Smooth muscle cell (in vitro differentiated cells): ENCODE measurements around the gene AGPS. TPM values are rescaled to one million over a fixed set of nuclear protein-coding genes. Genes with fewer than 3 reads are reported as not detected.

ENCODE experiments used
- DNase-seq: peaks from one replicate; lab custom pipeline; 2025; ENCODE audit not compliant: unreplicated experiment; lab: John Stamatoyannopoulos, UW
- H2AFZ ChIP-seq: fragments of 200-600 bp; sonication (generic); 2 replicates; pipeline ENCODE4 v1.6.0; 2016; ENCODE audit warnings: antibody characterized with exemption, low read depth, mild to moderate bottlenecking
- H3F3A ChIP-seq: fragments of 200-600 bp; sonication (generic); 2 replicates; pipeline ENCODE4 v1.6.0; 2017; ENCODE audit warnings: antibody characterized with exemption, low read depth
- H3K27ac ChIP-seq: fragments of 200-600 bp; sonication (generic); 2 replicates; pipeline ENCODE4 v1.5.1; 2016; ENCODE audit warnings: low read depth, mild to moderate bottlenecking
- H3K27me3 ChIP-seq: fragments of 200-600 bp; sonication (generic); 2 replicates; pipeline ENCODE4 v1.6.1; 2016; ENCODE audit warnings: low read depth, mild to moderate bottlenecking
- H3K36me3 ChIP-seq: fragments of 200-600 bp; sonication (generic); 2 replicates; pipeline ENCODE4 v1.5.1; 2016; ENCODE audit warnings: low read depth
- H3K4me1 ChIP-seq: fragments of 200-600 bp; sonication (generic); 2 replicates; pipeline ENCODE4 v1.5.1; 2016; ENCODE audit warnings: low read depth
- H3K4me2 ChIP-seq: fragments of 200-600 bp; sonication (generic); 2 replicates; pipeline ENCODE4 v1.6.0; 2016; ENCODE audit warnings: mild to moderate bottlenecking
- H3K4me3 ChIP-seq: fragments of 200-600 bp; sonication (generic); 2 replicates; pipeline ENCODE4 v1.5.1; 2016; ENCODE audit warnings: mild to moderate bottlenecking
- H3K79me2 ChIP-seq: fragments of 200-600 bp; sonication (generic); 2 replicates; pipeline ENCODE4 v1.6.0; 2016; ENCODE audit warnings: low read depth, mild to moderate bottlenecking
- H3K9ac ChIP-seq: fragments of 200-600 bp; sonication (generic); 2 replicates; pipeline ENCODE4 v1.6.0; 2016; ENCODE audit warnings: low read depth
- H3K9me3 ChIP-seq: fragments of 200-600 bp; sonication (generic); replicated peaks from 2 replicates; pipeline ENCODE4 v1.5.1; 2016; ENCODE audit warnings: low read depth
- H4K20me1 ChIP-seq: fragments of 200-600 bp; sonication (generic); 2 replicates; pipeline ENCODE4 v1.6.0; 2016; ENCODE audit warnings: low read depth
- CTCF ChIP-seq: fragments of 200-600 bp; sonication (generic); IDR thresholded peaks from 2 replicates; pipeline ENCODE4 v1.5.1; 2017; ENCODE audit warnings: borderline replicate concordance, mild to moderate bottlenecking, antibody characterized with exemption; ENCODE audit not compliant: insufficient read depth, poor library complexity, severe bottlenecking
- WGBS: methylation state at CpG from one replicate; pipeline ENCODE4 v1.1.7; 2016; ENCODE audit warnings: low lambda C conversion rate; 5-methylcytosine and 5-hydroxymethylcytosine counted together
- polyA plus RNA-seq: library from polyadenylated mRNA; unstranded; fragments of >200 nt; fragmentation: Nextera tagmentation; extraction: Ambion mirVana; gene quantifications from 2 replicates; pipeline ENCODE4 v1.2.1, GENCODE V29; 2016
- total RNA-seq: library from RNA; depleted of rRNA; stranded (reverse); fragments of >200 nt; gene quantifications from 2 replicates; pipeline ENCODE4 v1.2.3, GENCODE V29; 2014

The AGPS gene
- total and polyA plus RNA-seq, 2 experiments from 2014 or later, result 19.5 to 41.4 TPM

GRCh38 chr2:177433402-177433801 is 40.8 kb downstream of the AGPS start:
- DNase-seq, result no peak
- no peak for TF ChIP-seq CTCF
- H3K4me3 ChIP-seq, result no peak overlapping the region

GRCh38 chr2:177434475-177434874 is 41.9 kb downstream of the AGPS start:
- H3K27ac ChIP-seq, result no peak overlapping the region
- H3K27me3 ChIP-seq, result no peaks in the 10 kb centered on the region
- no peak for TF ChIP-seq CTCF
- H3F3A ChIP-seq, result no peaks in the 10 kb centered on the region
- H3K4me2 ChIP-seq, result no peak overlapping the region
- H4K20me1 ChIP-seq, result peaks cover 9% of the 10 kb centered on the region
- H3K4me3 ChIP-seq, result no peak overlapping the region
- DNase-seq, result no peak
- peaks cover 26% of the 10 kb centered on the region for H3K36me3 ChIP-seq
- H3K9ac ChIP-seq, result no peak overlapping the region
- peaks cover 55% of the 10 kb centered on the region for H3K79me2 ChIP-seq
- H2AFZ ChIP-seq, result no peak overlapping the region
- H3K9me3 ChIP-seq, result peaks cover 4% of the 10 kb centered on the region
- H3K4me1 ChIP-seq, result no peaks in the 10 kb centered on the region
- 98% methylated on average over 1 of the region's 1 CpG for WGBS

More at GRCh38 chr2:177433402-177433801, 40.8 kb downstream of the AGPS start:
- no peak overlapping the region for H3K4me2 ChIP-seq
- peaks cover 26% of the 10 kb centered on the region for H3K36me3 ChIP-seq
- H3F3A ChIP-seq, result no peaks in the 10 kb centered on the region
- H3K79me2 ChIP-seq, result peaks cover 66% of the 10 kb centered on the region
- H3K9me3 ChIP-seq, result peaks cover 4% of the 10 kb centered on the region
- H4K20me1 ChIP-seq, result peaks cover 3% of the 10 kb centered on the region
- no peak overlapping the region for H3K27ac ChIP-seq
- no peaks in the 10 kb centered on the region for H3K4me1 ChIP-seq
- H3K9ac ChIP-seq, result no peak overlapping the region
- H3K27me3 ChIP-seq, result no peaks in the 10 kb centered on the region
- 100% methylated on average over 1 of the region's 1 CpG for WGBS
- no peak overlapping the region for H2AFZ ChIP-seq

DNA sequence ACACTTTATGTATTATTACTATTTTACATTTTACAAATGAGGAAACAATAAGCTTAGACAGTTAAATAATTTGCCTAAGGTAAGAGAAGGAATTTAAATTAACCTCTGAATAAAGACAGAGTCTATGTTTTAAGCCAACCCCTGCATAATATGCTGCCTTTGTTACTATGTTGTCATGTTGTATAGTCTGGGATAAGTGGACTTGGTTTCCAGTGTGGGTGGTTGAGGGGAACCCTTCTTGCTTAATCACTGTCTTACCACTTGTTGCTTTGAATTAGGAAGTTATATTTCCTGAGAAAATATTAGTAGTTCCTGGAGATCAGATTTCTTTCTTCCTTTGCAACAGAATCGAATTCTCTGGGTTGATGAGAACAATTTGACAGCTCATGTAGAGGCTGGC is 52.6 kb downstream of the AGPS start:
- H3K4me1 ChIP-seq, result no peaks in the 10 kb centered on the region
- no peaks in the 10 kb centered on the region for H3K79me2 ChIP-seq
- no peaks in the 10 kb centered on the region for H4K20me1 ChIP-seq
- H3K9ac ChIP-seq, result no peak overlapping the region
- DNase-seq, result no peak
- TF ChIP-seq CTCF, result no peak
- H3K36me3 ChIP-seq, result peaks cover 35% of the 10 kb centered on the region
- no peak overlapping the region for H2AFZ ChIP-seq
- H3K9me3 ChIP-seq, result no peaks in the 10 kb centered on the region
- WGBS, result 96% methylated on average over 1 of the region's 1 CpG
- no peak overlapping the region for H3K4me3 ChIP-seq
- no peak overlapping the region for H3K4me2 ChIP-seq
- H3K27me3 ChIP-seq, result no peaks in the 10 kb centered on the region
- H3K27ac ChIP-seq, result no peak overlapping the region
- H3F3A ChIP-seq, result no peaks in the 10 kb centered on the region

- H3K27ac ChIP-seq, result no peak overlapping the region
- peaks cover 26% of the 10 kb centered on the region for H3K36me3 ChIP-seq
- H3K4me1 ChIP-seq, result no peaks in the 10 kb centered on the region
- H3F3A ChIP-seq, result no peaks in the 10 kb centered on the region
- no peaks in the 10 kb centered on the region for H3K27me3 ChIP-seq
- no peak for DNase-seq
- no peaks in the 10 kb centered on the region for H3K79me2 ChIP-seq
- no peak for TF ChIP-seq CTCF
- H3K4me3 ChIP-seq, result no peak overlapping the region
- H2AFZ ChIP-seq, result no peak overlapping the region
- peaks cover 5% of the 10 kb centered on the region for H4K20me1 ChIP-seq
- H3K9ac ChIP-seq, result no peak overlapping the region
- no peaks in the 10 kb centered on the region for H3K9me3 ChIP-seq
- no peak overlapping the region for H3K4me2 ChIP-seq
- WGBS, result 96% methylated on average over 2 of the region's 2 CpGs
Measured at GRCh38 chr2:177448031-177448430, 55.5 kb downstream of the AGPS start.
